GM21737 (cell line): ENCODE data around the gene AGPS.
"Not testable (repeated sequence)": the region's sequence is repeated elsewhere in the genome, so short reads cannot be mapped to it uniquely, and the experiment has no call there.

Source experiments
- ATAC-seq: cut with Tn5 transposase; IDR thresholded peaks from one replicate; pipeline ENCODE4 v1.9.1; 2021; ENCODE audit warnings: mild to moderate bottlenecking, moderate library complexity; ENCODE audit not compliant: unreplicated experiment

The AGPS gene

GRCh38 chr2:177392373-177393202 lies at the start of gene AGPS:
Gene AGPS, plus strand, starts transcription at chr2:177392773. Its CDS starts 17 bp downstream, at chr2:177392790.
- peak; percentile 91 for ATAC-seq

- ATAC-seq, result no peak
Observed at GRCh38 chr2:177343773-177344172, 48.8 kb upstream of the AGPS start.

- no peak for ATAC-seq
Observed at GRCh38 chr2:177344316-177344715, 48.3 kb upstream of the AGPS start.

DNA sequence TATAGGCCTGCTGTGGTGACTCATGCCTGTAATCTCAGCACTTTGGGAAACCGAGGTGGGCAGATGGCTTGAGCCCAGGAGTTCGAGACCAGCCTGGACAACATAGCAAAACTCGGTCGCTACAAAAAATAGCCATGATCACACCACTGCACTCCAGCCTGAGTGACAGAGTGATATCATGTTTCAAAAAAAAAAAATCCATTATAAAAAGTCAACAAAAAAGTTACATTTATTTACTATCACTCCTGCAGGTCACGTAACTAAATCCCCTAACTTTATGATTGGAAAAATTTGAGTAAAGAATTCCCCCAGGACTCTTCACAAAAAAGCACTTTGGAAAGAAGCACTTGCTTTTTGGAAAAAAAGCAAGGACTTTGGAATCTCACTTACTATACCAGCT lies 46.4 kb upstream of the AGPS start:
- ATAC-seq, result no peak

GRCh38 chr2:177347570-177347969 lies 45.0 kb upstream of the AGPS start:
- ATAC-seq, result no peak

- ATAC-seq, result no peak
Observed at GRCh38 chr2:177348118-177348654, 44.4 kb upstream of the AGPS start.

DNA sequence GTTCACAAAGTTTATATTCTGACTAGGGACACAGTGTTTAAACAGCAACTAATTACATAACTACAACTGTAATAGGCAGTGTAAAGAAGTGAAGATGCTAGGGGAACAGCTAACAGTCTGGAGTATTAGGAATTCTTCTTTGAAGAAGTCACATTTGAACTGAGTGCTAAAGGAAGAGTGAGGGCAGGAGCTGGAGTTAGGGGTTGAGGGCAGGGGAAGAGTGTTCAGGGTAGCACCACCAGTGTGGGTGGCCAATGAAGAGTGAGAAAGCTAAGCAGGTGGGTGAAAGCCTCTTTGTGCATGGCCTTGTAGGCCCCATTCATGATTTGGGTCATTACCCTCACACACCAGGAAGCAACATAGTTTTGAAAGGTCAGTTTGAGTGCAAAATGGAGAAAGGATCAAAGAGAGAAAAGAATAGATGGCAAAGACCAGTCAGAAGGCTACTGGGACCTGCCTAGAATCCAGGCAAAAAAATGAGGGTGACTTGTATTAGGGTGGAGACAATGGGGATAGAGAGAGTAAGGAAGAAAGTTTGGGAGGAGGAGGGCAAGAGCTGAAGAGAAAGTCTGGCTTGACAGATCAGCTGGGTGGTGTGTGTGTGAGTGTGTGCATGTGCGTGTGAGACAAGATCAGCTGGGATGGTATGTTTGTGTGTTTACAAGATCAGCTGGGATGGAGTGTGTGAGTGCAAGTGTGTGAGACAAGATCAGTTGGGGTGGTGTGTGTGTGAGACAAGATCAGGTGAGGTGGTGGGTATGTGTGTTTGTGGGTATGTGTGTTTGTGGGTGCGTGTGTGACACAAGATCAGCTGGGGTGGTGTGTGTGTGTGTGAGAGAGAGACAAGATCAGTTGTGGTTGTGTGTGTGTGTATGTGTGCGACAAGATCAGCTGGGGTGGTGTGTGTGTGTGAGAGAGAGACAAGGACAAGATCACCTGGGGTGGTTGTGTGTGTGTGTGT lies 43.6 kb upstream of the AGPS start:
- no peak for ATAC-seq

- not testable (repeated sequence) for ATAC-seq
Observed at GRCh38 chr2:177350624-177351023, 41.9 kb upstream of the AGPS start.

GRCh38 chr2:177351121-177351520 lies 41.5 kb upstream of the AGPS start:
- not testable (repeated sequence) for ATAC-seq

GRCh38 chr2:177352441-177353186 lies 40.0 kb upstream of the AGPS start:
- no peak for ATAC-seq

GRCh38 chr2:177353187-177353478 lies 39.4 kb upstream of the AGPS start:
- no peak for ATAC-seq

- ATAC-seq, result not testable (repeated sequence)
Observed at GRCh38 chr2:177354541-177354940, 38.0 kb upstream of the AGPS start.

- no peak for ATAC-seq
Observed at GRCh38 chr2:177355874-177356273, 36.7 kb upstream of the AGPS start.

GRCh38 chr2:177359836-177360595 lies 32.6 kb upstream of the AGPS start:
- no peak for ATAC-seq

- ATAC-seq, result no peak
Observed at GRCh38 chr2:177362499-177362898, 30.1 kb upstream of the AGPS start.

DNA sequence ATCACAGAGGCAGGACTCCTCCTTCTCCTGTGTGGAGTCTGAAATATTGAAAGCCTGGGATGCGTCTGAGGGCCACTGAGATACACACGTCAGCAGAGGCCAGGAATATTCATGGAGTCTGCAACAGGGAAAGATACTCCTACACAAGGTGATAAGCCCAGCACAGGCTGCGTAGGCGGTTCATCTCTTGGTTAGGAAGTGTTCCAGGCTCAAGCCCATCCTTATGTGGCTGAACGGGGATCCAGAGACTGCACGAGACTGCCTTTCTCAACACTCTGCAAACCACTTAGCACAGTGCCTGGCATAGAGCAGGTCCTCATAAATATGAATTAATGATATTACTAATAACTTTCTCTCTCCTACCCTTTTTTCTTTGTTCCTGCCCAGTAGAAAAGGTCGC lies 29.2 kb upstream of the AGPS start:
- ATAC-seq, result no peak

- ATAC-seq, result not testable (repeated sequence)
Observed at GRCh38 chr2:177365764-177366163, 26.8 kb upstream of the AGPS start.

DNA sequence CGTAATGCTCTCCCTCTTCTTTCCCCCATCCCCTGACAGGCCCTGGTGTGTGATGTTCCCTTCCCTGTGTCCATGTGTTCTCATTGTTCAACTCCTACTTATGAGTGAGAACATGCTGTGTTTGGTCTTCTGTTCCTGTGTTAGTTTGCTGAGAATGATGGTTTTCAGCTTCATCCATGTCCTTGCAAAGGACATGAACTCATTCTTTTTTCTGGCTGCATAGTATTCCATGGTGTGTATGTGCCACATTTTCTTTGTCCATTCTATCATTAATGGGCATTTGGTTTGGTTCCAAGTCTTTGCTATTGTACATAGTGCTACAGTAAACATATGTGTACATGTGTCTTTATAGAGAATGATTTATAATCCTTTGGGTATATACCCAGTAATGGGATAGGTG lies 24.6 kb upstream of the AGPS start:
- ATAC-seq, result not testable (repeated sequence)

GRCh38 chr2:177379354-177379753 lies 13.2 kb upstream of the AGPS start:
- no peak for ATAC-seq

DNA sequence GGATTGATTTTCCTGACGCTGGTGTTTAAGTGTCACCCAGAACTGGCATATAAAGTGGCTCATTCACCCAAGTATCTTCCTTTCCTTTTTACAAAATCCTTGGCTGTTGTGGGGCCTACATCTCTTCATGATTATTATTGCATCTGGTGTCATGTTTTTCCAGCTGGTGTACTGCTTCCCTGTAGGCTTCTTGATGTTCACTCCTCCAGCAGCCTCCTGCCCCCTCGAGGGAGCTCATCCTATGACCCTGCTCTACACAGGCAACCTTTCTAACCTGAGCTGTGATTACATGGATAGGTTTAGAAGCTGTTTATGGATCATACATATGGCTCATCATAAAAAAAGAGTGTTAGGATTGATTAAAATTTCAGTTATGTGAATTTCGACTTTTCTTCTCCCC lies 12.4 kb upstream of the AGPS start:
- ATAC-seq, result no peak
